Endothelial cell of umbilical vein (primary cell): ENCODE data around the gene RRAS. TPM values are rescaled to one million over a fixed set of nuclear protein-coding genes. Genes with fewer than 3 reads are reported as not detected.

ENCODE experiments used
- BruUV-seq: library from RNA; stranded (reverse); fragments of 400-500 nt; replicated peaks from 2 replicates; lab custom pipeline; 2021; lab: Mats Ljungman, UMichigan
- CTCF ChIA-PET: fragments of 300-600, 350-600 bp; sonication (Branson Sonifier 250); formaldehyde crosslinking; loops from one replicate; lab custom pipeline; 2021; ENCODE audit warnings: antibody characterized with exemption, inconsistent platforms; lab: Charles Lee
- POLR2A ChIA-PET: fragments of 300-600, 350-600 bp; sonication (Branson Sonifier 250); formaldehyde crosslinking; loops from one replicate; lab custom pipeline; 2021; ENCODE audit warnings: antibody characterized with exemption, inconsistent platforms; lab: Charles Lee
- DNase-seq: peaks from one replicate; pipeline ENCODE4 v3.0.0-alpha.2; 2011; ENCODE audit warnings: low read depth, low spot score
- FAIRE-seq: peaks from 2 replicates; lab custom pipeline; 2011; peaks lifted over from hg19 to GRCh38; lab: Jason Lieb, UNC
- H2AFZ ChIP-seq: 2 replicates; pipeline ENCODE4 v1.6.0; 2012; ENCODE audit warnings: low read depth, low read length, control low read depth, inconsistent platforms
- H3K27ac ChIP-seq: 2 replicates; pipeline ENCODE4 v1.5.1; 2011; ENCODE audit warnings: low read depth, mild to moderate bottlenecking, control low read depth, low read length, moderate library complexity; ENCODE audit not compliant: insufficient read depth
- H3K27me3 ChIP-seq, 2 experiments: 2 replicates each; pipeline versions ENCODE4 v1.6.0 to v1.6.1; 2011; ENCODE audit warnings: low read length in 2 of 2, mixed read lengths in 1 of 2; ENCODE audit not compliant: control insufficient read depth in 2 of 2, insufficient read depth in 2 of 2
- H3K36me3 ChIP-seq, 2 experiments: 2 replicates in 1 of 2; 3 replicates in 1 of 2; pipeline ENCODE4 v1.5.1; 2011; ENCODE audit warnings: low read length in 2 of 2, mild to moderate bottlenecking in 1 of 2, moderate library complexity in 1 of 2; ENCODE audit not compliant: control insufficient read depth in 2 of 2, insufficient read depth in 2 of 2; ENCODE audit errors: extremely low read depth in 1 of 2
- H3K4me1 ChIP-seq: 3 replicates; pipeline ENCODE4 v1.5.1; 2011; ENCODE audit warnings: mild to moderate bottlenecking, low read length; ENCODE audit not compliant: control insufficient read depth, insufficient read depth; ENCODE audit errors: extremely low read depth
- H3K4me2 ChIP-seq: 2 replicates; pipeline ENCODE4 v1.6.1; 2011; ENCODE audit warnings: low read length, control low read depth, mixed read lengths; ENCODE audit not compliant: insufficient read depth
- H3K4me3 ChIP-seq, 3 experiments: fragments of 200-600 bp in 1 of 3; sonication (generic), shearing (Covaris generic) in 1 of 3; replicated peaks in 1 of 3; 2 replicates each; pipeline ENCODE4 v1.5.1; 2011 to 2016; ENCODE audit warnings: control low read depth in 3 of 3, low read length in 3 of 3, mild to moderate bottlenecking in 2 of 3, inconsistent platforms in 1 of 3, low read depth in 1 of 3, moderate library complexity in 1 of 3; ENCODE audit not compliant: insufficient read depth in 1 of 3
- H3K79me2 ChIP-seq: 2 replicates; pipeline ENCODE4 v1.6.0; 2012; ENCODE audit warnings: low read length, inconsistent platforms; ENCODE audit not compliant: control insufficient read depth, insufficient read depth
- H3K9ac ChIP-seq: replicated peaks from 2 replicates; pipeline ENCODE3; 2011; ENCODE audit warnings: low read length, control low read depth; ENCODE audit not compliant: insufficient read depth; ENCODE audit errors: extremely low read depth
- H3K9me1 ChIP-seq: replicated peaks from 3 replicates; pipeline ENCODE4 v1.6.0; 2011; ENCODE audit warnings: mild to moderate bottlenecking, low read length; ENCODE audit not compliant: control insufficient read depth, insufficient read depth; ENCODE audit errors: extremely low read depth
- H3K9me3 ChIP-seq: replicated peaks from 2 replicates; pipeline ENCODE4 v1.5.1; 2012; ENCODE audit warnings: low read length, inconsistent platforms; ENCODE audit not compliant: control insufficient read depth, insufficient read depth
- H4K20me1 ChIP-seq: replicated peaks from 2 replicates; pipeline ENCODE3; 2011; ENCODE audit warnings: mild to moderate bottlenecking, low read length; ENCODE audit not compliant: control insufficient read depth, insufficient read depth; ENCODE audit errors: extremely low read depth
- EZH2 ChIP-seq: IDR thresholded peaks from 2 replicates; pipeline ENCODE4 v1.6.1; 2012; ENCODE audit warnings: borderline replicate concordance, low read depth, mild to moderate bottlenecking, moderate library complexity, low read length, inconsistent platforms; ENCODE audit not compliant: severe bottlenecking
- FOS ChIP-seq: IDR thresholded peaks from 2 replicates; pipeline ENCODE4 v1.6.1; 2011; ENCODE audit warnings: mild to moderate bottlenecking, low read length, moderate library complexity, borderline replicate concordance; ENCODE audit not compliant: insufficient read depth
- GATA2 ChIP-seq: IDR thresholded peaks from 2 replicates; pipeline ENCODE4 v1.7.0; 2011; ENCODE audit warnings: low read depth, mild to moderate bottlenecking, moderate library complexity, mixed read lengths, low read length; ENCODE audit not compliant: insufficient read length, insufficient read depth
- JUN ChIP-seq: IDR thresholded peaks from 2 replicates; pipeline ENCODE4 v1.6.1; 2011; ENCODE audit warnings: borderline replicate concordance, low read depth; ENCODE audit not compliant: insufficient read length, insufficient read depth
- MYC ChIP-seq: IDR thresholded peaks from one replicate; pipeline ENCODE4 v1.6.1; 2011; ENCODE audit warnings: mild to moderate bottlenecking, low read depth, low read length
- POLR2A ChIP-seq: IDR thresholded peaks from 2 replicates; pipeline ENCODE4 v1.6.1; 2012; ENCODE audit warnings: low read depth, mild to moderate bottlenecking, control low read depth, low read length
- POLR2AphosphoS5 ChIP-seq: IDR thresholded peaks from 2 replicates; pipeline ENCODE4 v1.6.1; 2012; ENCODE audit warnings: low read depth, mild to moderate bottlenecking, control low read depth, low read length, moderate library complexity; ENCODE audit not compliant: insufficient read depth
- dilution Hi-C: fragments of 300-500 bp; cut with MboI; formaldehyde crosslinking; loops from one replicate; pipeline ENCODE4 v1.15.0; 2019; ENCODE audit warnings: low sequenced_read_pairs; ENCODE audit not compliant: extremely low pct_ligation_motif_present
- intact Hi-C: fragments of 100-400 bp; cut with micrococcal nuclease; formaldehyde crosslinking; loops from one replicate; pipeline ENCODE4 v1.10.0; 2022
- polyA plus RNA-seq, 4 experiments: library from polyadenylated mRNA; depleted of rRNA in 3 of 4; stranded (reverse) in 3 of 4; unstranded in 1 of 4; fragments of >200 nt; gene quantifications; 2 replicates each; pipeline versions ENCODE4 v1.2.1 to v1.2.3, GENCODE V29; 2011 to 2012; ENCODE audit warnings: missing spikeins in 1 of 4
- total RNA-seq: library from RNA; stranded (reverse); gene quantifications from 2 replicates; pipeline ENCODE4 v1.2.3, GENCODE V29; 2021
- TF ChIP-seq, protein P1 (sequence below): IDR thresholded peaks from 2 replicates; pipeline ENCODE4 v1.6.1; 2011; ENCODE audit not compliant: insufficient read depth, insufficient read length
- TF ChIP-seq, protein P2 (sequence below), 2 donors: IDR thresholded peaks; 1 replicate in 1 of 2; 2 replicates in 1 of 2; pipeline ENCODE4 v1.5.1; 2011; ENCODE audit warnings: low read length in 2 of 2, mild to moderate bottlenecking in 2 of 2, moderate library complexity in 2 of 2, control low read depth in 1 of 2, inconsistent platforms in 1 of 2, low read depth in 1 of 2; ENCODE audit not compliant: insufficient read depth in 1 of 2; ENCODE audit errors: extremely low read depth in 1 of 2

The RRAS gene
- total and polyA plus RNA-seq, 2 donors (not counting 3 experiments of a cell fraction or from before 2014, with no cell fraction given) = 89.5 to 250 TPM

DNA sequence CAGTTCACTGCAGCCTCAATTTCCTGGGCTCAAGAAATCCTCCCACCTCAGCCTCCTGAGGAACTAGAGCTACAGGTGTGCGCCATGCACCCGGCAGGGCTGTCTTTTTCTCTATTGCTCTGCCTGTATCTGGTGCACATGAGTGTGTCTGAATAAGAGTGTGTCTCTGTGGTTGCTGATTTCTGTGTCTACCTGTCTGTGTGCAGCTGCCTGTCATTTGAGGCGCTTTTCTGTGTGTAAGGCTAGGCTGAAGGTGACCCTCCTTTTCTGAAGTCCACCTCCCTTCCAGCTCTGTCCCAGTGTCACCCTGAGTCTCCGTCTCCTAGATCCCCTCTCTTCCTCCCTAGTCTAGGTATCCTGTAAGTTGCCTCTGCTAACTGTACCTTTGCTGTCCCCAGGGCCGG, 50.4 kb downstream of the RRAS start:
- DNase-seq (no peak), FAIRE-seq (no peak)
- Histone ChIP-seq H3K36me3 (peaks cover under 1 to 4% of the 10 kb centered on the region in 2 experiments), H3K9me3 (no peaks in the 10 kb centered on the region), H3K4me1 (peaks cover 16% of the 10 kb centered on the region), H3K27ac (no peak overlapping the region), H3K27me3 (no peaks in the 10 kb centered on the region), H3K9me1 (no peaks in the 10 kb centered on the region), H3K79me2 (peaks cover 27% of the 10 kb centered on the region), H2AFZ (no peak overlapping the region), H3K9ac (no peak overlapping the region), H3K4me2 (no peak overlapping the region), H4K20me1 (no peaks in the 10 kb centered on the region), H3K4me3 (no peak overlapping the region)
- intact Hi-C loops = no loop called here
- TF ChIP-seq, protein P1, sequence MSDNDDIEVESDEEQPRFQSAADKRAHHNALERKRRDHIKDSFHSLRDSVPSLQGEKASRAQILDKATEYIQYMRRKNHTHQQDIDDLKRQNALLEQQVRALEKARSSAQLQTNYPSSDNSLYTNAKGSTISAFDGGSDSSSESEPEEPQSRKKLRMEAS = no peak
- TF ChIP-seq POLR2AphosphoS5 (no peak), EZH2 (no peak), GATA2 (no peak), POLR2A (no peak), FOS (no peak), JUN (no peak), MYC (no peak)
- TF ChIP-seq, protein P2, sequence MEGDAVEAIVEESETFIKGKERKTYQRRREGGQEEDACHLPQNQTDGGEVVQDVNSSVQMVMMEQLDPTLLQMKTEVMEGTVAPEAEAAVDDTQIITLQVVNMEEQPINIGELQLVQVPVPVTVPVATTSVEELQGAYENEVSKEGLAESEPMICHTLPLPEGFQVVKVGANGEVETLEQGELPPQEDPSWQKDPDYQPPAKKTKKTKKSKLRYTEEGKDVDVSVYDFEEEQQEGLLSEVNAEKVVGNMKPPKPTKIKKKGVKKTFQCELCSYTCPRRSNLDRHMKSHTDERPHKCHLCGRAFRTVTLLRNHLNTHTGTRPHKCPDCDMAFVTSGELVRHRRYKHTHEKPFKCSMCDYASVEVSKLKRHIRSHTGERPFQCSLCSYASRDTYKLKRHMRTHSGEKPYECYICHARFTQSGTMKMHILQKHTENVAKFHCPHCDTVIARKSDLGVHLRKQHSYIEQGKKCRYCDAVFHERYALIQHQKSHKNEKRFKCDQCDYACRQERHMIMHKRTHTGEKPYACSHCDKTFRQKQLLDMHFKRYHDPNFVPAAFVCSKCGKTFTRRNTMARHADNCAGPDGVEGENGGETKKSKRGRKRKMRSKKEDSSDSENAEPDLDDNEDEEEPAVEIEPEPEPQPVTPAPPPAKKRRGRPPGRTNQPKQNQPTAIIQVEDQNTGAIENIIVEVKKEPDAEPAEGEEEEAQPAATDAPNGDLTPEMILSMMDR (IDR thresholded peaks at IDR 0.05; ENCODE audit: extremely low read depth in 1 of 2, insufficient read depth in 1 of 2, low read depth in 1 of 2, low read length in 2 of 2) = no peak
- no TSS peak for BruUV-seq
- dilution Hi-C loops = no loop called here
- CTCF ChIA-PET = interaction anchor here (1.0 to 1.8 kb wide), 6 partner anchors 9 to 91 kb away, joined by 3 to 11 read pairs (median 4); partner anchors contain the start of gene NOSIP
- POLR2A ChIA-PET = interaction anchor here (1.0 to 1.2 kb wide), 3 partner anchors 49 to 52 kb away, joined by 3 to 11 read pairs (median 3); partner anchors contain the start of genes RRAS and SCAF1
